NCI-H1930 (cell line): ENCODE measurements around the gene KLRD1.
A peak's percentile ranks its signal among the peaks of the same experiment; 100 is the strongest.
"Not testable (repeated sequence)": the region's sequence is repeated elsewhere in the genome, so short reads cannot be mapped to it uniquely, and the experiment has no call there.

ENCODE experiments used
- DNase-seq, 2 experiments: peaks; one replicate each; lab custom pipeline; 2025; lab: John Stamatoyannopoulos, UW

Gene KLRD1

GRCh38 chr12:10307630-10308029 is at the start of gene KLRD1:
TSS of gene KLRD1 (plus strand) at chr12:10307870. CDS start at chr12:10308078, 208 bp downstream.
- DNase-seq, result no peak

GRCh38 chr12:10260927-10261326 is 46.7 kb upstream of the KLRD1 start:
- no peak for DNase-seq

GRCh38 chr12:10268037-10268436 is 39.6 kb upstream of the KLRD1 start:
- DNase-seq, result peak; percentile 39 to 70

GRCh38 chr12:10272467-10272866 is 35.2 kb upstream of the KLRD1 start:
- DNase-seq, result no peak

- DNase-seq, result no peak
Measured at GRCh38 chr12:10276774-10277173, 30.9 kb upstream of the KLRD1 start.

- no peak for DNase-seq
Measured at GRCh38 chr12:10278104-10278503, 29.6 kb upstream of the KLRD1 start.

- no peak for DNase-seq
Measured at GRCh38 chr12:10279937-10280336, 27.7 kb upstream of the KLRD1 start.

- DNase-seq, result no peak
Measured at GRCh38 chr12:10283027-10283426, 24.6 kb upstream of the KLRD1 start.

- DNase-seq, result no peak
Measured at GRCh38 chr12:10285919-10286318, 21.8 kb upstream of the KLRD1 start.

GRCh38 chr12:10289005-10289754 is 18.5 kb upstream of the KLRD1 start:
- DNase-seq, result no peak

- no peak for DNase-seq
Measured at GRCh38 chr12:10291030-10291429, 16.6 kb upstream of the KLRD1 start.

- DNase-seq, result no peak
Measured at GRCh38 chr12:10293151-10293550, 14.5 kb upstream of the KLRD1 start.

GRCh38 chr12:10293570-10294227 is 14.0 kb upstream of the KLRD1 start:
- DNase-seq, result no peak

GRCh38 chr12:10301103-10301502 is 6.6 kb upstream of the KLRD1 start:
- DNase-seq, result no peak

GRCh38 chr12:10304161-10304574 is 3.5 kb upstream of the KLRD1 start:
- DNase-seq, result no peak

GRCh38 chr12:10305411-10305810 is 2.3 kb upstream of the KLRD1 start:
- no peak for DNase-seq

- no peak for DNase-seq
Measured at GRCh38 chr12:10310926-10311720, 3.5 kb downstream of the KLRD1 start.

- DNase-seq, result no peak
Measured at GRCh38 chr12:10319388-10319787, 11.7 kb downstream of the KLRD1 start.

GRCh38 chr12:10320643-10321042 is 13.0 kb downstream of the KLRD1 start:
- DNase-seq, result no peak

- not testable (repeated sequence) for DNase-seq
Measured at GRCh38 chr12:10328691-10329090, 21.0 kb downstream of the KLRD1 start.

GRCh38 chr12:10331642-10332239 is 24.1 kb downstream of the KLRD1 start:
- peak; percentile 34 to 51 for DNase-seq

GRCh38 chr12:10336196-10336595 is 28.5 kb downstream of the KLRD1 start:
- not testable (repeated sequence) for DNase-seq
